Stimulated activated CD8-positive, alpha-beta memory T cell treated with anti-CD3 and anti-CD28 coated beads, Interleukin-4, amount 100 ng/mL, for 48 hours (primary cell): Measurements from ENCODE around the gene ANAPC5.
"Not testable (repeated sequence)": the region's sequence is repeated elsewhere in the genome, so short reads cannot be mapped to it uniquely, and the experiment has no call there.

Experiments
- DNase-seq: peaks from one replicate; pipeline ENCODE4 v3.0.0-alpha.2; 2020

ANAPC5 gene, protein sequence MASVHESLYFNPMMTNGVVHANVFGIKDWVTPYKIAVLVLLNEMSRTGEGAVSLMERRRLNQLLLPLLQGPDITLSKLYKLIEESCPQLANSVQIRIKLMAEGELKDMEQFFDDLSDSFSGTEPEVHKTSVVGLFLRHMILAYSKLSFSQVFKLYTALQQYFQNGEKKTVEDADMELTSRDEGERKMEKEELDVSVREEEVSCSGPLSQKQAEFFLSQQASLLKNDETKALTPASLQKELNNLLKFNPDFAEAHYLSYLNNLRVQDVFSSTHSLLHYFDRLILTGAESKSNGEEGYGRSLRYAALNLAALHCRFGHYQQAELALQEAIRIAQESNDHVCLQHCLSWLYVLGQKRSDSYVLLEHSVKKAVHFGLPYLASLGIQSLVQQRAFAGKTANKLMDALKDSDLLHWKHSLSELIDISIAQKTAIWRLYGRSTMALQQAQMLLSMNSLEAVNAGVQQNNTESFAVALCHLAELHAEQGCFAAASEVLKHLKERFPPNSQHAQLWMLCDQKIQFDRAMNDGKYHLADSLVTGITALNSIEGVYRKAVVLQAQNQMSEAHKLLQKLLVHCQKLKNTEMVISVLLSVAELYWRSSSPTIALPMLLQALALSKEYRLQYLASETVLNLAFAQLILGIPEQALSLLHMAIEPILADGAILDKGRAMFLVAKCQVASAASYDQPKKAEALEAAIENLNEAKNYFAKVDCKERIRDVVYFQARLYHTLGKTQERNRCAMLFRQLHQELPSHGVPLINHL

DNA sequence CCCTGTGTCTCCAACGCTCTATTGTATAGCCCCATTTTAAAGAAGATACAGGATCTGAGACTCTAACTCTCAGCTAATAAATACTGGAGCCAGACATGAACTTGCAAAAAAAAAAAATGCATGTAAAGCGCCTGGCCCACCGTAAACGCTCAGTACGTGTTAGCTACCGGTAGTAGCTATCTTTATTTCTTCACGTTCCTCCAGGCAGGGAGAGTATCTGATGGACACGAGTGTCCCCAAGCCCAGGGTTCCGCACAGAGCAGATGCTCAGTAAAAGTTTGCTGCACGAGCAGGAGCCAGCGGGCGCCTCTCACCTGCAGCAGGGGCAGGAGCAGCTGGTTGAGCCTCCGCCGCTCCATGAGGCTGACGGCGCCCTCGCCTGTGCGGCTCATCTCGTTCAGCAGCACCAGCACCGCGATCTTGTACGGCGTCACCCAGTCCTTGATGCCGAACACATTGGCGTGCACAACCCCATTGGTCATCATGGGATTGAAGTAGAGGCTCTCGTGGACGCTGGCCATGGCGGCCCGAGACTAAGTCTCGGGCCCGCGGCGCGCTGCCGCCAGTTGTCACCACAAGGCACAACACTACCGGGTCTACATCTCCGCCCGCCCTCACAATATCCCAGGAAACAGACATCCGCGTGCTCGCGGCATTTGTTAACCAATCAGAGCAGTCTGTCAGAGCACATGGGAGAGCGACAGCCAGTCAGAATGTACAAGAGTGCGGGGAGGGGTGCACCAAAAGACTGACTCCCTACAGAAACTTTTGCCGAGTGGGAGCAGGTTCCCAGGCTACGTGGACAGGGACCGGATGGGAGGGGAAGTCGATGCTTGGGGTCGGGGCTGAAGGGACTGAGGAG, at the start of gene ANAPC5:
Gene ANAPC5 (minus strand): TSS at position 592 of the 862 bp plus-strand sequence. CDS start 71 bp downstream, at position 521.
- DNase-seq: peak; percentile 90

DNA sequence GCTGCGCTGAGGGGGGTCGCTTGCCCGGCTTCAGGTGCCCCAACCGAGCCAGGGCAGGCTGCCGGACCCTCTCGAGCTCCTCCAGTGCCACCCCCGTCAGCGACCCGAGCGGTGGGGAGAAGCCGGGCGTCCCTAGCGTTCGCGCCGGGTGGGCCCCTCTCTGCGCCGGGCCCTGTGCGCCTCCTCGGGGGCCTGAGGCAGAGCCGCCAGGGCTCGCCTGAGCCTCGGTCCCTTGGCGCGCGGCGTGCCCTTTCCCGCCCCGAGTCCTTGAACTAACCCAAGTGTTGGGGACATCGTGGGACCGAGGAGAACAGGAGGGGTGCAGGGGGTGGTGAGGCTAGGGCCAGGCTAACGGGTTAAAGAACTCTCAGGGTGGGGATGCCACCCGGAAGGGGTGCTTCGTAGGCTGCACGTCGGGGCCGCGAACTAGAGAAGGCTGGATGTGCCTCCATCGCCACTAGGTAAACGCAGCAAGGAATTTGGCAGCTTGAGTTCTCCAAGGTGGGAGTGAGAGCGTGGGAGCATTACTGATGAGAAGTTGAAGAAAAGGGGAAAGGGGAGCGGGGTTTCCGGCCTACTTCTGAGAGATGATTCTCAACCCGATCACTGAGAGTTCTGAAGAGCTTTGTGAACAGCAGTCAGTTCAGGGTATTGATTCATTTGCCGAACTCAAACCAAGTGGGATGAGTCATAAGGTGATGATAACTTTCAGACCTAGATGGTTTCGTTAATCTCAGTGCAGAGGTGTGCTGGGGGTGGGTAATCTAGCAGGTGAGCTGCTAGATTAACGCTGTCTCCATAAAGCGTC, 48.3 kb upstream of the ANAPC5 start:
- peak; percentile 72 for DNase-seq

DNA sequence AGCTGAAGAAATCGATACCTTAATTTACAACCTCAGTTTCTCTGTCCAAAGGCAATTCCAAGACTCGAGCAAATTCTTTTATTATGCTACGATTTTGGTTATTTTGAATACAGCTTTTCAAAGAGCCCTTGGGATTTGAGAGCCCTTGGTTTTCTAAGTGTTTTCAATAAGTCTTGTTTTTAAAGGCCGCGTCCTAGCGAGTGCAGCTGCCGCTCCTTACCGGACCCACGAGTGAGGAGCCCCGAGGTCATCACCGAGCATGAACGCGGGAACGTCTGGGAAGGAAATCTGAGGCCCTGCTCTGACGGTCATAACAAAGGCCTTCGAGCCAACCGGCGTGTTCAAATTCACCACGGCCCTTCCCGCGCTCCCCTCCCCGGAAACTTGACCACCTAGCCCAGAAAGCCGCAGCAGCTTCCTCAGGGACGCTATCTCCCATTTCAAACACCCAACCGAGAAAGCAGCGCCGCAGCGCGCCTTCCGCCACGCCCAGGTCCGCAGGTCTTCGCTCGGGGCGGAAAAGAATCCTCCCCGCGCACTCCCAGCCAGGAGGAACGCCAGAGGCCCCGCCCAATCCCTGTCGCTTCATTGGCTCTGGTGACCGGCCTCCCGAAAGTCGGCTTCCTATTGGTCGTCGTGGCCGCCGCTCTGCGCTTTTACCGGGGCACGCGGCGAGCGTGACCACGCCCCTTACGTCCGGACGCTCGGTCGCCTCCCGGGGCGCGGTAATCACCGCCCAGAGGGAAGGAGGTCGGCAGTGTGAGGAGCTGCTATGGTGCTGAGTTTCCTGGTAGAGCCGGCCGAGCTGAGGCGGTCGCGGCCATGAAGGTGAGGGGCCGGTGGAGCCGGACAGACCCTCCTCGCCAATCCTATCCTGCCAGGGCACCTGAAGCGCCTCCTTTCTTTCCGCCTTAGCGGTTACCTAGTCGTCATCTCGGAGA, 47.5 kb upstream of the ANAPC5 start, which contains the start of gene RNF34:
Gene RNF34 (plus strand): TSS at position 728 of the 941 bp plus-strand sequence. CDS start 95 bp downstream, at position 823.
- DNase-seq: peak; percentile 98

DNA sequence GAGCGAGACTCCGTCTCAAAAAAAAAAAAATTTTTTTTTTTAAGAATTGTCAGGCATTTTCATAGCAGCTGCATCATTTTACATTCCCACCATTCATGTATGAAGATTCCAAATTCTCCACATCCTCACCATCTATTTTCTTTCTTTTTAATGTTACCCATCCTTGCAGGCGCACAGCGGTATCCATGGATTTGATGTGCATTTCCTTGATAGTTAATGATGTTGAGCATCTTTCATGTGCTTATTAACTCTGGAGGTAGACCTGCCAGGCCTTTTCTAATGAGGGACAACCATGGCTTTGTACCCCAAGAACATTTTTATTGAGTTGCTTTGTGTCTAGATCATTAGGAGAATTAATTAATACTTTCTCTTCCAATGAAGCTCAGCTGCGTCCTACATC, 46.1 kb upstream of the ANAPC5 start:
- no peak for DNase-seq

DNA sequence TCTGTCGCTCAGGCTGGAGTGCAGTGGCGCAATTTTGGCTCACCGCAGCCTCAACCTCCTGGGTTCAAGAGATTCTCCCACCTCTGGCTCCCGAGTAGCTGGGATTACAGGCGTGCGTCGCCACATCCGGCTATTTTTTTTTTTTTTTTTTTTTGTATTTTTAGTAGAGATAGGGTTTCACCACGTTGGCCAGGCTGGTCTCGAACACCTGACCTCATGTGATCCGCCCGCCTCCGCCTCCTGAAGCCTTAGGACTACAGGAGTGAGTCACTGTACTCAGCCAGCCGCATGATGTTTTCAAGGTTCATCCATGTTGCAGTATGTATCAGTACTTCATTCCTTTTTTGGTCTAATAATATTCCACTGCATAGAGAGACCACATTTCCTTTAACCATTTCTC, 45.3 kb upstream of the ANAPC5 start:
- no peak for DNase-seq

DNA sequence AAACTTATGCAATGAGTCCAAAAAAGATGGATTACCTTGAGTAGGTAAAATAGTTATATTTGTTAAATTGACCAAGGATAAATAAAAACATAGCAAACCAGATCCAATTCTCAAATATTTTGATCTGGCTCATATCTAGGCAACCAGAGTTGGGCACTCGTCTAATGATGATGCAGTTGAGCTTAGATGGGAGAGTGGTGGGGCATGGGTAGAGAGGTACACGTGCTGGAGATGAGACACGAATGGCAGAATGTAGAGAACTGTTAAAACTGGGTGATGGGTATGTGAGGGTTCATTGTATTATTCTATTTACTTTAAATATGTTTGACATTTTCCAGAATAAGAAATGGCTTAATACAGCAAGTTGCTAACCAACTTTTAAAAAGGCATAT, 40.1 kb upstream of the ANAPC5 start:
- no peak for DNase-seq

DNA sequence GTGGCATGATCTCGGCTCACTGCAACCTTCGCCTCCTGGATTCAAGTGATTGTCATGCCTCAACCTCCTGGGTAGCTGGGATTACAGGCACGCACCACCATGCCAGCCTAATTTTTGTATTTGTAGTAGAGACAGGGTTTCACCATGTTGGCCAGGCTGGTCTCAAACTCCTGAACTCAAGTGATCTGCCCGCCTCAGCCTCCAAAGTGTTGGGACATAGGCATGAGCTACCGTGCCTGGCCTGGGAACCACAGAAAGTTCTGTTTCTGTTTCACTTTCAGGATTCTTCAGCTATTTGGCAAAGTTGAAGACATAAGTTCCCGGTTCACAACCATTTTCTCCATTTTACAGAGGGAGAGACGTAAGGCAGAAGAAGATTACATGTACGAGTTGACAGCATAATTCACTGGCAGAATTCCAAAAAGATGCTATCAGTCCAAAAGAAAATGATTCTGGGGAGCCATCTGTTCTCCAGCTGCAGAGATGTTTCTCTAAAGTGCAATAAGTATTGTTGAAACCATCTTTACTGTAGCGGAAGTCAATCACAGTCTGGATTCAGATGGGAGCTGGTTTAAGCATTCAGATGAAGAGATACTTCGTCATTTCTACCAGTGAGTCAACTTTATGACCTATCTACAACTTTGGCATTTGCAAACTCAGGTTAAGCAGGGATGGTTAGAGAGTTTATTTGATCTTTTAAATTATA, 39.6 kb upstream of the ANAPC5 start:
- DNase-seq: peak; percentile 56

DNA sequence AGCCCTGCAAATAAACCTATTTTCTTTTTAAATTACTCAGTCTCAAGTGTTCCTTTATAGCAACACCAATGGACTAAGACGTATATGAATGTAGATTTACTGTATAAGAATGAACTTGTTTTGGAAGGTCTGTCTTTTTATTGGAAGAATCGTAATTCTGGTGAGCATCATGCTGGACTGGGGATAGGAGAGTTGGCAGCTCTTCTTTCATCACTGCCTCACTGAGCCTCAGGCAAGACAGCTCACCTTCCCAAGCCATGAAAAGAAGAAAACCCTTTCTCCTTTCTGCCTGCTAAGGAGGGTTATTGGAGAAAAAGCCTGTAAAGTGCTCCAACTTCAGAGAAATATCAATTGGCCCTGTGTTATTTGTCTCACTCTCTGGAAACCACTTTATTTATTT, 38.6 kb upstream of the ANAPC5 start:
- DNase-seq: no peak

DNA sequence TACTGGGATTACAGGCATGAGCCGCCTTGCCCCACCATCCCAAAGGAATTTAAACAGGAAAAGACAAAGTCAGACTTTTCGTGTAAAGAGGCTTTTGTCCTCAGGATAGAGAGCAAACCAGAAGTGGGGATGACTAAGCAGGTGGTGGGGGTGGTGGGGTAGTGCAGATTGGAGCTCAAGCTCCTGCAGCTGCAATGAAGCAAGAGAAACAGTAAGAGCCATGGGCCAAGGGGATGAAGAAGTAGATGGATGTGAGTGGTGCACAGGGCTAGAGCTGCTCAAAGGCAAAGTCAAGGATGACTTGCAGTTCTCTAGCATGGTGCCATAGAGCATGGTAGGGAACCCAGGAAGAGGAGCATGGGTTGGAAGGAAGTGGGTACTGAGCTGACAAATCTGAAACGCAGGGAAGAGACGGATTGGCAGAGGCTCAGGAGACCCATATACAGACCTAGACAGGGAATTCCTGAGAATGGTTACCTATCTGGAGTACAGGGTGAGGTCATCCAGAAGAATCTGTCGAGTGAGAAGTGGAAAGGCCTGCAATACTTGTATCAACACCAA, 36.3 kb upstream of the ANAPC5 start:
- DNase-seq: no peak

DNA sequence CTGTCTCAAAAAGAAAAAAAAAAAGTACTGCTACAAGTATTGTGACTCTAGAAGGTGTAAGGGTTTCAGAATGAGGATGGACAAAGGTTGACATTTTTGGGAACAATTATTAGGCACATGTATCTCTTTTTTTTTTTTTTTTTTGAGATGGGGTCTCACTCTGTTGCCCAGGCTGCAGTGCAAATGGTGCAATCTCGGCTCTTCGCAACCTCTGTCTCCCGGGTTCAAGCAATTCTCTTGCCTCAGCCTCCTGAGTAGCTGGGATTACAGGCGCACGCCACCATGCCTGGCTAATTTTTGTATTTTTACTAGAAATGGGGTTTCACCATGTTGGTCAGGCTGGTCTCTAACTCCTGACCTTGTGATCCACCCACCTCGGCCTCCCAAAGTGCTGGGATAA, 32.7 kb upstream of the ANAPC5 start:
- not testable (repeated sequence) for DNase-seq

DNA sequence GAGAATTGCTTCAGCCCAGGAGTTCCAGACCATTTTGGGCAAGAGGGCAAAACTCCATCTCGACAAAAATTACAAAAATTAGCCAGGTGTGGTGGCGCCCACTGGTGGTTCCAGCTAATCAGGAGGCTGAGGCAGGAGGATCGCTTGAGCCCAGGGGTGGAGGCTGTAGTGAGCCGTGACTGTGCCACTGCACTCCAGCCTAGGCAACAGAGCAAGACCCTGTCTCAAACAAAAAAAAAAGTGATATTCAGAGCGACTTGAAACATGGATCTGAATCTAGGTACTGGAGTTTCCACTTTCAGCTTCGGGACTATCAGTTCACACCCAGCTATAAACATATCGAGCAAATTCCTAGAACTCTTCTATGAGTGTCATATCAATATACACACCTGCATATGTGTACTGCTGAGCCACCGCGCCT, 31.4 kb upstream of the ANAPC5 start:
- no peak for DNase-seq

DNA sequence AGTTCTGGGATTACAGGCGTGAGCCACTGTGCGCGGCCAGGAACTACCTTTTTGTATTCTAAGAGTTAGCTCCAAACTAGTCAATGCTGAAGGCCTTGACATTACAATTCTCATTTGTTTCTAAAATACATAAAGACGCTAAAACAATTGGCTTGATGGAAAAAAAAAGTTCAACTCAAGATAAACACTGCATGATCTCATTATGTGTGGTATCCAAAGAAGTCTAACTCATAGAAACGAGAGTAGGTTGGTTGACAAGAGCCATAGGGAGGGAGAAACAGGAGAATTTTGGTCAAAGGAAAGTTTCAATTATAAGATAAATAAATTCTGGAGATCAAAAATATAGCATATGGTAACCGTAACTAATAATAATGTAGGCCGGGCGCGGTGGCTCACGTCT, 27.7 kb upstream of the ANAPC5 start:
- DNase-seq: no peak

DNA sequence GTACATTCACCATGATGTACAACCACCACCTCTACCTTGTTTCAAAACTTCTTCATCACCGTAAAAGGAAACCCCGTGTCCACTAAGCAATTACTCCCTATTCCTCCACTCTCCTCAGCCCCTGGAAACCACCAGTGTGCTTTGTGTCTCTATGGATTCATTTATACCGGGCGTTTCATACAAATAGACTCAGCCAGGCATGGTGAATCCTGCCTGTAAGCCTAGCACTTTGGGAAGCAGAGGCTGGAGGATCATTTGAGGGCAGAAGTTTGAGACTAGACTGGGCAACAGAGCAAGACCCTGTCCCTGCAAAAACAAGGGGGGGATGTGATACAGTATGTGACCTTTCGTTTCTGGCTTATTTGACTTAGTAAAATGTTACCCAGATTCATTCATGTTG, 26.5 kb upstream of the ANAPC5 start:
- DNase-seq: no peak

DNA sequence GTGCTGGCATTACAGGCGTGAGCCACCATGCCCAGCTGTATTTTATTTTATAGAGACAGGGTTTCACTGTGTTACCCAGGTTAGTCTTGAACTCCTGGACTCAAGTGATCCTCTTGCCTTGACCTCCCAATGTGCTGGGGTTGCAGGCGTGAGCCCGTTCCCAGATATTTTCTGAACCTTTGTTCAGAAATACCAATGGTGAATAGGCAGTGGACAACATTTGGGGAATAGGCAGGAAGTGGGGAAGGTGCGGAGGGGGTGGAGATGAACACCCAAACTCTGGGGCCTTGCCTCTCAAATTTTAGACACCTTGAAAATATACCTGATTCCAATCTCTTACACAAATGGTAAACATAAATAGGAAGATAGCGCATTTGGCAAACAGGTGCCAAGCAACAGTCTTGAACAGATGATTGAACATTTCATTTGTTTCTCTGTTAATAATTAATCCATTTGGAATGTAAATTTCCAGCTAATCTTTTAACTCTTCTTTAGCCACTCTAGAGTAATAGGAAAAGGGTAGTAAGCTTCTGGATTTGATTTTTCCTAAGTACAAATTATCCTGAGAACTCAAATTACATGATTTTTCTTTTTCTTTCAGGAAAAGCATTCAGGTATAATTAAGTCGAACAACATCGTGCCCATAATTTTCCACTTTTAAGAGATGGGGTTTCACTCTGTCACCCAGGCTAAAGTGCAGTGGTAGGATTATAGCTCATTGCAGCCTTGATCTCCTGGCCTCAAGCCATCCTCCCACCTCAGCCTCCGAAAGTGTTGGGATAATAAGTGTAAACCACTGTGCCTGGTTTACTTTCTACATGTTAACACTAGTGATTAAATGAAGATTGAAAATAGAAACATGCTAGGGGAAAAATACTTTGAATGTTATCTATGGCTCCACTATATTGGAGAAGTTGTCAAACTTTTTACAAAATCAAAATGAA, 24.8 kb upstream of the ANAPC5 start:
- DNase-seq: no peak

DNA sequence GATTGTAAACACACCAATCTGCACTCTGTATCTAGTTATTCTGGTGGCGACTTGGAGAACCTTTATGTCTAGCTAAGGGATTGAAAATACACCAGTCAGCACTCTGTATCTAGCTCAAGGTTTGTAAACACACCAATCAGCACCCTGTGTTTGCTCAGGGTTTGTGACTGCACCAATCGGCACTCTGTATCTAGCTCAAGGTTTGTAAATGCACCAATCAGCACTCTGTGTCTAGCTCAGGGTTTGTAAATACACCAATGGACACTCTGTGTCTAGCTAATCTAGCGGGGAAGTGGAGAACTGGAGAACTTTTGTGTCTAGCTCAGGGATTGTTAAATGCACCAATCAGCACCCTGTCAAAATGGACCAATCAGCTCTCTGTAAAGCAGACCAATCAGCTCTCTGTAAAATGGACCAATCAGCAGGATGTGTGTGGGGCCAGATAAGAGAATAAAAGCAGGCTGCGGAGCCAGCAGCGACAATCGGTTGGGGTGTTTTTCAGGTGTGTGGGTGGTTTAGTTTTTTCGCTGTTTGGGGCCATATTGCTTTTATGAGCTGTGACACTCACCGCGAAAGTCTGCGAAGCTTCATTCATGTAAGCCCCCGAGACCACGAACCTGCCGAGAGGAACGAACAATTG, 22.9 kb upstream of the ANAPC5 start:
- DNase-seq: not testable (repeated sequence)

DNA sequence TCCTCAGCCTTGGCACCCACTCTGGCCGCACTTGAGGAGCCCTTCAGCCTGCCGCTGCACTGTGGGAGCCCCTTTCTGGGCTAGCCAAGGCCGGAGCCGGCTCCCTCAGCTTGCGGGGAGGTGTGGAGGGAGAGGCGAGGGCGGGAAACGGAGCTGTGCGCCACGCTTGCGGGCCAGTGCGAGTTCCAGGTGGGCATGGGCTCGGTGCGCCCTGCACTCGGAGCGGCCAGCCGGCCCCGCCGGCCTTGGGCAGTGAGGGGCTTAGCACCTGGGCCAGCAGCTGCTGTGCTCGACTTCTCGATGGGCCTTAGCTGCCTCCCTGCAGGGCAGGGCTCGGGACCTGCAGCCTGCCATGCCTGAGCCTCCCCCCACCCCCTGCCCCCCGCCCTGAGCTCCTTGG, 22.1 kb upstream of the ANAPC5 start:
- DNase-seq: not testable (repeated sequence)

DNA sequence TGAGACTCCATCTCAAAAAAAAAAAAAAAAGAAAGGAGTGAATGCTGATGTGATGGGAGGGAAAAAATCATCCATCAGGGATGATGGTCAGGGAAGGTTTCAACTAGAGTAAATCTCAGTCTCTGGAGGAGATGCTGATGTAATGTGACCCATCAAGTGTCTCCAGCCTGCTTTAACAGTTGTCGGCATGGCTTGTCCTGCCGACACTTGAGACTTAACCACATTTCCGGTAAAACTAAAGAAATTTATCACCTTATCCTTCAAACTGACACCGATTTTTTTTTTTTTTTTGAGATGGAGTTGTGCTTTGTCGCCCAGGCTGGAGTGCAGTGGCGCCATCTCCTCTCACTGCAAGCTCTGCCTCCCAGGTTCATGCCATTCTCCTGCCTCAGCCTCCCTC, 21.5 kb upstream of the ANAPC5 start:
- DNase-seq: no peak

DNA sequence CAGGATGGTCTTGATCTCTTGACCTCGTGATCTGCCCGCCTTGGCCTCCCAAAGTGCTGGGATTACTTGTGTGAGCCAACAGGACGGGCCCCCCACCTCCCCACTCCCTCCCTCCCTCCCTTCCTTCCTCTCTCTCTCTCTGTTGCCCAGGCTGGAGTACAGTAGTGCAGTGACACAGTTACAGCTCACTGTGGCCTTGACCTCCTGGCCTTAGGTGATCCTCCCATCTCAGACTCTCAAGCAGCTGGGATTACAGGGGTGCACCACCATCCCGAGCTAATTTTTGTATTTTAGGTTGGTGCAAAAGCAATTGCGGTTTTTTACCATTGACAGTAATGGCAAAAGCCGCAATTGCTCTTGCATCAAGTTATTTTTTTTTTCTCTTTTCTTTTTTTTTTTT, 19.2 kb upstream of the ANAPC5 start:
- no peak for DNase-seq
